ENCODE data around the gene KMT2A.
"Not testable (repeated sequence)": the region's sequence is repeated elsewhere in the genome, so short reads cannot be mapped to it uniquely, and the experiment has no call there.

Gene KMT2A

DNA sequence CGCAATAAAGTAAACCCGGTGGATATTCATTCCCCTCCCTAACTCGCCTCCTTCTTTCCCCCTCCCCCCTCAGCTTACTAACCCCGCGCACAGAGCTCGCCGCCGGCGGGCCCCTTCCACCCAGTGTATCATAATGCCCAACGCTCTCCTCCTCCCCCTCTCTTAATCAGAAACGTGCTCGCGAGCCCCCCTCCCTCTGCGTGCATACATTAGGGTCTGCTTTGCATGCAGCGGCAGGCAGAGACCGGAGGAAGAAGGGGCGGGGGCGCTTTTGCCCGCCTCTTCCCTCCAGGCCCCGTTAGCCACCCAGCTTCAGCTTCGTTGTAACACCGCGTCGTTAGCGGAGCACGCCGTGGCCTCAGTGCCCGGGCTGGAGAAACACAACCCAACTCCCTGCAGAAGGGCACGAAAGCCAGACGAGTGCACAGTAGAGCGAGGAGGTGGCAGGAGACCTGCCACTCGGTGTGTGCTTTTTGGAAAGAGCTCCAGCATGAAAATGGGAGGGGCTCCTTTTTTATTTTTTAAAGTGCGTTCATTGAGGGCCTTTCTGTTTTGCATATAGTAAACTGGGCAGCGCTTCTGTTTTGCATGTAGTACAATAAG, 901 bp upstream of the KMT2A start:
- DNase-seq (ENCODE audit: low read depth, low spot score): peak; percentile 74

GRCh38 chr11:118436639-118437207, 431 bp downstream of the KMT2A start:
- DNase-seq (ENCODE audit: low read depth, low spot score): no peak

DNA sequence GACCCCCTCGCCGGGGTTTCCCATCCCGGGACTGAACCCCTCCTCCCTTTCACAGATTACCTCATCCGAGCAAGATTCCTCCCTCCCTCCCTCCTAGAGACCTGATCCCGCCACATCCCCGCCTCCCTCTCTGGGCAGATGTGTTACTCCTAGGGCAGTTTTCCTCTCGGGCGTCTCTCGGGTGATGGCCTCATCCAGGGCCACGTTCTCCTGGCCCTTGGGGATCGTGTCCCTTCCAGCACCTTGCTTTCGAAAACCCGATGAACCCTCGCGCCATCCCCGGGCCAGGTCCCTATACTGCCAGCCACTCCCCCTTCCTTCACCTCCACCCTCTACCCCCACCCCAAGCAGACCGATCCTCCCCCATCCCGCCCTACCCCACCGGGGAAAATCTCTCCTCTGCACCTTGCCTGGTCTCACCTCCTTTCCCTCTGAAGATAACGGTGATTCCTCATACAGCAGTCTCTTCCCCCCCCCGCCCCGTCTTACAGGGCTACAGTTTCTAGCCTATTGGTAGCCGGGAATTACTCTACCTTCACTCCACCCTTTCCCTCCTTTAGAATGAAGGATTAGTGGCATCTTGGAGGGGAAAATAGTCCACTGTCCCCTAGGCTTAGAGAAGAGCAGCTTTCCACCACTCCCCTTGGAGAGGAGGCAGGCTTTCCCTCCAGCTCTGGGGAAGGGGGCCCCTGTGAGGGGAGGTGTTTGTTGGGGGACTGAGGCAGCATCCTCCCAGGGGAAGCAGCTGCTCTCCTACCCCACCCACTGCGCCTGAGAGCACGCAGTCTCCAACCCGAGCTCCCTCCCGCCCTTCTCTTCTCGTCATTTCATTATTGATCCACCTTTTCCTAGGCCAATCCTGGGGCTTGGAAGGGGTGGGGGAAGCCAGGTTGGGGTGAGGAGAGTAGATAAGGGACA, 1.2 kb downstream of the KMT2A start:
- DNase-seq (ENCODE audit: low read depth, low spot score): no peak

DNA sequence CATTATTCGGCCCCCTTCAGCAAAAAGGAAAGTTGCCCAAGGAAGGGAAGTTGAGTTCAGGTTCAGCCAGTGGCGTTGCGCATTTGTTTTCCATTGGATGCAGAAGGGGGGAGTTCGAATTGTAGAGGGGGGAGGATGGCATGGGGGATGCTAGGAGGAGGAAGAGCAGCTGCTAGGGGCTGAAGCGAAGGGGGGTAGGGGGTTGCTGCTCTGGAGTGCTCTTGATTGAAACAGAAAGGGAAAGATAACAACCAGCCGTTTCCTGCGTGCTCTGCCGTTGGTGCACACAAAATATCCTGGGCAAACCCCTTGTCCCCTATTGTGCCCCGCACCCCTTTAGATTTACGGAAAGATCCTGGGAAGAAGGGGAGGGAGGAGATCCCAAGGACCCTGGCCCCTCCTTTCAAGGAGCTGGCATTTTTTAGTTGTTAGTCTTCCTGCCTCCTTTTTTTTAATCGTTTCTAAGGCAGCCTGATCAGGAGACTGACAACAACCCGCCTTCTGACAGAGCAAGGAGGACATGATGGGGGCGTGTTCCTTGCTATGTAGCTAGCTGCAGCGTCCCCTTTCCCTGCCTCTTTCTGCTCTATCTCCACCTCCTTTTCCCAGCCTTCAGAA, 2.1 kb downstream of the KMT2A start:
- no peak for DNase-seq (ENCODE audit: low read depth, low spot score)

DNA sequence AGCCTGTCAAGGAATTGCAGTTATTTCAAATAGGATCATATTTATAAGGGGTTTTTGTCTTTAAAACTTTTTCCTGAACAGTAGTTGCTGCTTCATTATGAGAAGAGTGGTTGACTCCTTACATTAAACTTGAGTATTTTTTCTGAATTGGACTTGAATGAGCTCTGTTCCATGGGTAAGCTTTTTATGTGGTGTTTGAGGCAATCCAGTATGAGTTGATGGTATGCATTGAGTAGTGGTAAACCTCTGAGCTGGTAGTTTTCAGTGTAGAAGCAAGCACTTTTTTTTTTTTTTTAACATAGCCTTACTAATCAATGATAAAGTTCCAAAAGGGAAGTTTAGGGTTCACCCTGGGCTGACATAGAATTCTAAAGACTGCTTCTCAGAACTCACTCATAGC, 3.4 kb downstream of the KMT2A start:
- DNase-seq (ENCODE audit: low read depth, low spot score): no peak

DNA sequence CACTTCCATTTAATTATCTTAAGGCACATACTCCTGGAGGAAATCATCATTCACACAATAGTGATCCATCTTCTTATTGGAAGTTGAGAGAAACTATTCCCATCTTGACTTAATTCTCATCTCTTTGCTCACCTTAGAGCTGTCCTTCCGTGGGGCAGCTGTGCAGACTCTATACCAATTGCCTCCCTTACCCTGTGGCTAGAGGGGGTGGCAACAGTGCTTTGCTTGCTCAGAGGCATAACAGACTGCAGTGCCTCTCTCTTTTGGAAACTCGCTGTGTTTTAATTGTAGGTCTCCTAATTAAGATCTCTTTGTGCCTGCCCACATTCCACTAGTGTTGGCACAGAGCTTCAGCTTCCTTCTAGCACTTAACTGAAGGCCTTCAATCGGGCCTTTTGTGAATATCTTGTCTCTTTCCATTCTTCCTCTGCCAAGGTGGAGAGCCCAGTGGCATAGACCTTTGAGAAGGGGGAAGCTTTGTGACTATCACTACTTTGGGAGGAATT, 5.5 kb downstream of the KMT2A start:
- DNase-seq (ENCODE audit: low read depth, low spot score): no peak

GRCh38 chr11:118442301-118442700, 6.0 kb downstream of the KMT2A start:
- no peak for DNase-seq (ENCODE audit: low read depth, low spot score)

DNA sequence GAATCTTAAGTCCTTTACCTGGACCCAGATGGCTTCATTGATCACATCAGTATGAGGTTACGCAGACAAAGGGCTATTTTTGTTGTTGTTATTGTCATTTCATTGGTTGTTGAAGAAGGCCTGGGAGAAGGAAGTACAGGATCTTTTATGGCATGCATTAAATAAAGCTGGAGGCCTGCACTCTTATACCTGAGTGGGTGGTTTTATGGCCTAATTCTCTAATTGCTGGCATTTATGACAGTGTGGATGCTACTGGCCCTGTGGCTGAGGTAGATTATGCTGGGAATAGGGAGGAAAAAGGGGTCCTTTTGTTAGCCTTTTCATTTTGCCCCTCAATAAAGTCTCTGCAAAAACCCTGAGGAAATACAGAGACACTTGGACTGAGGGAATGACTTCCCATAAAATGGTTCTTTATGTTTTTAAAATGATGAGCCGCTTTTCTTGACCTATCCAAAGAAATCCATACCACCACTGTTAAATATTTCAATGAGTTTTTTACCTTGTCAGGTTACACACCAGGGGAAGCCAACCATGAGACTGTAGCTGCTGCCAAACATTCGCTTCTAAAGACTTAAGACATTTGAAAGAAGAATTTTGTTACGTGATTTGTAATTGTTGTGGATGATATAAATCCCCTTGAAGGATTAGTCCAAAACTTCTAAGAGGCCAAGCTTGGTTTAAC, 6.8 kb downstream of the KMT2A start:
- DNase-seq (ENCODE audit: low read depth, low spot score): no peak

DNA sequence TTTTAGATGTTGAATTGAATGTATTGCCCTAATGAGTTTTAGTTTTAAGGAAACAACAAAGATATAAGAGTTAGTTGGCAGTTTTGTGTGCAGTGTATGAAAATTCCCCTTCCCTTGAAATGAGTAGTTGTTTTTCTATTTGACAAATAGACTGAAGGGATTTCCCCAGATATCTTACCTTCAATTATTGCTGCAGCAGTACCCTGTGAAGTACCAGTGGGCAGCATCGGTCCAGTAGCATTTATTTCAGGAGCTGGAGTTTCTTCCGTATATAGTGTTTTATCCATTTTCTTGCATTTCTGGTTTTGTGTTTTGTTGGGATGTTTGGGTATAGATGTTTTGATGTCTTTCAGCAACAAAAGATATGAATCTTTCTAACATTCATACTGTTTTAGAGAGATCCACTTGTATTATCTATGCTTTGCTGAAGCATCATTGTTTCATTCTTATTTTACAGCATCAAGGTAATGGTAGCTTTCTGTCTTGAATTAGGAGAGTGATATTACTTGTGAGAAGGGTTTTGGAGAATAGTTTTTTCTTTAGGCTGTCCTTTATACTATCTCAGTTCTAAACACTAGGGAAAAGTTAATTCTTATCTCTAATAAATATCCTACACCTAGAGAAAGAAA, 7.4 kb downstream of the KMT2A start:
- DNase-seq (ENCODE audit: low read depth, low spot score): no peak

DNA sequence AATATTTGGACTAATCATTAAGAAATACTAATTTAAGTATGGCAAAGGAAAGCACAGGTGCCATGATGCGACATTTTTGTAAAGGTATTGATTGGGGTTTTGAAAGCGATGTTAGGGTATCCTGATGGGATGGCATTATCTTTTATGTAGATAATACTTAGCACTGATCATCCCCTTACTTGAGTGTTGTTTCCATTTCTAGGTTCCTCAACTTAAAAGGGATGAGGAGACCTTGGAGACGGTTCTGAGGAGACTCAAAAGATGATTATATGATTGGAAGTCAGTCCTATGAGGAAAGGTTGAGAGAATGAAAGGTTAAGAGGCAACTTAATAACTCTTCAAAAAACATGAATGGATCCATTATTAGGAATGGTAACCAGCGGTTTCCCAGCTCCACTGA, 11.1 kb downstream of the KMT2A start:
- DNase-seq (ENCODE audit: low read depth, low spot score): no peak

DNA sequence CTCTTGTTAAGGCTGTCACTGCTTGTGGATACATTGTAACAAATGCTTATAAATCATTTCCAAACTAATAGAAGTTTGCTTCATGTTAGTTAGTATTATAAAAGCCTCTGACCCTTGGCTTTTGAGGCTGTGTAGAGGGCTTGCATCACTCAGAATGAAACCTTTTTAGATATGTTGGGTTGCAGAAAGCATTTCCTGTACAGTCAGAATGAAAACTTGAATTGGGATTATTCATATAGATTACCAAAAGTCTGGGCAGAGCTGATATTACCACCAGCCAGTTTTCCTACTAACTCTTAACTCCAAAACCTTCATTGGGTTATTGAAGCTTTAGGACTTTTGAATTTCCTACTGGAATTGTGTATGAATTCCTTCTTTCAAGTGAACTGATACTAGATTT, 12.0 kb downstream of the KMT2A start:
- no peak for DNase-seq (ENCODE audit: low read depth, low spot score)

- DNase-seq (ENCODE audit: low read depth, low spot score): no peak
These were observed 13.1 kb downstream of the KMT2A start for GRCh38 chr11:118449316-118449918.

- DNase-seq (ENCODE audit: low read depth, low spot score): no peak
These were observed 14.2 kb downstream of the KMT2A start for GRCh38 chr11:118450451-118450850.

DNA sequence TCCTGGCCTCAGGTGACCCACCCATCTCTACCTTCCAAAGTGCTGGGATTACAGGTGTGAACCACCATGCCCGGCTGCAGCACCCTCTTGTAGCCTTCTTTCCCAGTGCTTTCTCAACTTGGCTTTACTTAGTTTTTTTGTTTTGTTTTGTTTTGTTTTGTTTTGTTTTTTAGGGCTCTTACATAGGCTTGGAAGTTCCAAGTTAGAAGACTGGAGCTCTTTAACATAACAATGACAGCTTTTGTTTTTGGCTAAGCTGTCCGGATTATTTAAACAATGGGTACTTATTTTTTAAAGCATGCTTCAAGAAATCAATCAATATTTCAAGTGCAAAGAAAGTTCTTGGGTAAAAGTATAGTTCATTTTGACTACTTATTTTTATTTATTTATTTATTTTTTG, 25.9 kb downstream of the KMT2A start:
- no peak for DNase-seq (ENCODE audit: low read depth, low spot score)

- not testable (repeated sequence) for DNase-seq (ENCODE audit: low read depth, low spot score)
These were observed 32.7 kb downstream of the KMT2A start for GRCh38 chr11:118468968-118469367.

GRCh38 chr11:118471030-118471429, 34.7 kb downstream of the KMT2A start:
- no peak for DNase-seq (ENCODE audit: low read depth, low spot score)

DNA sequence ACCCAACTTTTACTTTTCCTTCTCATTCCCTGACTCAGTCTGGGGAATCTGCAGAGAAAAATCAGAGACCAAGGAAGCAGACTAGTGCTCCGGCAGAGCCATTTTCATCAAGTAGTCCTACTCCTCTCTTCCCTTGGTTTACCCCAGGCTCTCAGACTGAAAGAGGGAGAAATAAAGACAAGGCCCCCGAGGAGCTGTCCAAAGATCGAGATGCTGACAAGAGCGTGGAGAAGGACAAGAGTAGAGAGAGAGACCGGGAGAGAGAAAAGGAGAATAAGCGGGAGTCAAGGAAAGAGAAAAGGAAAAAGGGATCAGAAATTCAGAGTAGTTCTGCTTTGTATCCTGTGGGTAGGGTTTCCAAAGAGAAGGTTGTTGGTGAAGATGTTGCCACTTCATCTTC, 37.2 kb downstream of the KMT2A start:
- DNase-seq (ENCODE audit: low read depth, low spot score): no peak

DNA sequence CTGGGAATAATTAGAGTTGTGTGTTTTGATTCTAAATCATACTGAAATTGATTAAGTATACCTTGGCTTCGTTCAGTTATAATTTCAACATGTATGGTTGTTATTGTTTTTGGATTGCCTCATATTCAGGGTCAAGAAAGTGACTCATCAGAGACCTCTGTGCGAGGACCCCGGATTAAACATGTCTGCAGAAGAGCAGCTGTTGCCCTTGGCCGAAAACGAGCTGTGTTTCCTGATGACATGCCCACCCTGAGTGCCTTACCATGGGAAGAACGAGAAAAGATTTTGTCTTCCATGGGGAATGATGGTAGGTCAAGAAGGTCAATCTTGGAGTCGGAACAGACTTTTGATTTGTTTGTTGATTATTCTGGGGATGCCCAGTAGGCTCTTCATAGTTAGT, 40.4 kb downstream of the KMT2A start:
- DNase-seq (ENCODE audit: low read depth, low spot score): no peak

DNA sequence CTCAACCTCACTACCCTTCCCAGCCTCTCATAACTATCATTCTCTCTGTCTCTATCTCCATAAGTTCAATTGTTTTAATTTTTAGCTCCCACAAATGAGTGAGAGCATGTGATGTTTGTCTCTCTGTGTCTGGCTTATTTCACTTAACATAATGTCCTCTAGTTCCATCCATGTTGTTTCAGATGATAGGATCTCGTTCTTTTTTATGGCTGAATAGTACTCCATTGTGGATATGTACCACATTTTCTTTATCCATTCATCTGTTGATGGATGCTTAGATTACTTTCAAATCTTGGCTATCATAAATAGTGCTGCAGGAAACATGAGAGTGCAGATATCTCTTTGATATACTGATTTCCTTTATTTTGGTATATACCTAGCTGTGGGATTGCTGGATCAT, 44.9 kb downstream of the KMT2A start:
- DNase-seq (ENCODE audit: low read depth, low spot score): not testable (repeated sequence)

- no peak for DNase-seq (ENCODE audit: low read depth, low spot score)
These were observed 48.1 kb downstream of the KMT2A start for GRCh38 chr11:118484405-118484804.

GRCh38 chr11:118485273-118485672, 49.0 kb downstream of the KMT2A start:
- no peak for DNase-seq (ENCODE audit: low read depth, low spot score)

Measured in iPS DF 19.7 (cell line).